Neural cell (in vitro differentiated cells): ENCODE data around the gene FBXO8. TPM values are rescaled to one million over a fixed set of nuclear protein-coding genes. Genes with fewer than 3 reads are reported as not detected.

Experiments used
- H2AFZ ChIP-seq: fragments of 200-600, 300-800 bp; sonication (generic), shearing (Covaris generic); 2 replicates; pipeline ENCODE4 v1.6.0; 2014; ENCODE audit warnings: low read depth, mild to moderate bottlenecking, antibody characterized with exemption, low read length, moderate library complexity
- H3F3A ChIP-seq: fragments of 200-600 bp; shearing (Covaris generic); 2 replicates; pipeline ENCODE4 v1.6.1; 2016; ENCODE audit warnings: mild to moderate bottlenecking, moderate library complexity, mixed read lengths, antibody characterized with exemption, low read length; ENCODE audit not compliant: insufficient read depth, poor library complexity, severe bottlenecking
- H3K27ac ChIP-seq: fragments of 200-600, 300-800 bp; sonication (generic), shearing (Covaris generic); 2 replicates; pipeline ENCODE4 v1.5.1; 2014; ENCODE audit warnings: mild to moderate bottlenecking, low read length, moderate library complexity
- H3K27me3 ChIP-seq: fragments of 300-800, 200-600 bp; sonication (generic), shearing (Covaris generic); 2 replicates; pipeline ENCODE4 v1.6.0; 2014; ENCODE audit warnings: mild to moderate bottlenecking, low read depth, low read length, moderate library complexity; ENCODE audit not compliant: insufficient read depth
- H3K36me3 ChIP-seq: fragments of 300-800, 200-600 bp; sonication (generic), shearing (Covaris generic); 2 replicates; pipeline ENCODE4 v1.5.1; 2014; ENCODE audit warnings: mild to moderate bottlenecking, antibody characterized with exemption, low read length, moderate library complexity; ENCODE audit not compliant: insufficient read depth
- H3K4me2 ChIP-seq: fragments of 300-800, 200-600 bp; sonication (generic), shearing (Covaris generic); 2 replicates; pipeline ENCODE4 v1.6.0; 2014; ENCODE audit warnings: mild to moderate bottlenecking, low read length
- H3K4me3 ChIP-seq: fragments of 300-800, 200-600 bp; sonication (generic), shearing (Covaris generic); 2 replicates; pipeline ENCODE4 v1.5.1; 2014; ENCODE audit warnings: mild to moderate bottlenecking, low read length, moderate library complexity
- H3K79me2 ChIP-seq: fragments of 200-600 bp; shearing (Covaris generic); replicated peaks from 2 replicates; pipeline ENCODE4 v1.6.0; 2014; ENCODE audit warnings: mild to moderate bottlenecking, low read length, moderate library complexity; ENCODE audit not compliant: insufficient read depth
- H3K9ac ChIP-seq: fragments of 300-800, 200-600 bp; sonication (generic), shearing (Covaris generic); 2 replicates; pipeline ENCODE4 v1.6.1; 2016; ENCODE audit warnings: mild to moderate bottlenecking, low read length, mixed read lengths
- H3K9me2 ChIP-seq: fragments of 200-600 bp; shearing (Covaris generic); 2 replicates; pipeline ENCODE4 v1.6.1; 2016; ENCODE audit warnings: mild to moderate bottlenecking, low read length, mixed read lengths; ENCODE audit not compliant: insufficient read depth
- H3K9me3 ChIP-seq: fragments of 200-600, 300-800 bp; sonication (generic), shearing (Covaris generic); 2 replicates; pipeline ENCODE4 v1.6.1; 2016; ENCODE audit warnings: mild to moderate bottlenecking, mixed run types, low read length, moderate library complexity, mixed read lengths
- H4K20me1 ChIP-seq: fragments of 200-600 bp; shearing (Covaris generic); 2 replicates; pipeline ENCODE4 v1.6.1; 2016; ENCODE audit warnings: mild to moderate bottlenecking, mixed run types; ENCODE audit not compliant: insufficient read depth
- EP300 ChIP-seq: fragments of 450-650 bp; conservative IDR thresholded peaks from 2 replicates; pipeline ENCODE4 v1.6.1; 2014; ENCODE audit warnings: antibody characterized with exemption, mild to moderate bottlenecking, moderate library complexity; ENCODE audit not compliant: poor library complexity, severe bottlenecking
- EZH2 ChIP-seq: fragments of 200-600, 300-800 bp; shearing (Covaris generic), sonication (generic); IDR thresholded peaks from 2 replicates; pipeline ENCODE4 v1.6.1; 2014; ENCODE audit warnings: antibody characterized with exemption, low read length, borderline replicate concordance, mild to moderate bottlenecking; ENCODE audit not compliant: insufficient read depth, poor library complexity, severe bottlenecking
- MXI1 ChIP-seq: fragments of 450-650 bp; conservative IDR thresholded peaks from 2 replicates; pipeline ENCODE4 v1.6.1; 2014; ENCODE audit warnings: antibody characterized with exemption, mild to moderate bottlenecking; ENCODE audit not compliant: poor library complexity, severe bottlenecking
- POLR2AphosphoS5 ChIP-seq: IDR thresholded peaks from 2 replicates; pipeline ENCODE4 v1.6.1; 2012
- RAD21 ChIP-seq: fragments of 450-650 bp; conservative IDR thresholded peaks from 2 replicates; pipeline ENCODE4 v1.6.1; 2014; ENCODE audit warnings: antibody characterized with exemption, mild to moderate bottlenecking, moderate library complexity
- SMC3 ChIP-seq: fragments of 450-650 bp; conservative IDR thresholded peaks from 2 replicates; pipeline ENCODE4 v1.6.1; 2014; ENCODE audit warnings: antibody characterized with exemption, mild to moderate bottlenecking, moderate library complexity; ENCODE audit not compliant: poor library complexity
- TAF1 ChIP-seq: IDR thresholded peaks from 2 replicates; pipeline ENCODE4 v1.6.1; 2012; ENCODE audit warnings: low read depth
- polyA plus RNA-seq: library from polyadenylated mRNA; depleted of rRNA; stranded (reverse); fragments of >200 nt; gene quantifications from 2 replicates; pipeline ENCODE4 v1.2.3, GENCODE V29; 2014
- TF ChIP-seq, protein P1 (sequence below): fragments of 450-650 bp; IDR thresholded peaks from 2 replicates; pipeline ENCODE4 v1.5.1; 2014; ENCODE audit warnings: antibody characterized with exemption, mild to moderate bottlenecking, moderate library complexity; ENCODE audit not compliant: poor library complexity, severe bottlenecking
- TF ChIP-seq, protein P2 (sequence below): IDR thresholded peaks from 2 replicates; pipeline ENCODE4 v1.6.1; 2012; ENCODE audit warnings: borderline replicate concordance

FBXO8 gene
- polyA plus RNA-seq, 1 donor from 2014 or later: 29.3 TPM

DNA sequence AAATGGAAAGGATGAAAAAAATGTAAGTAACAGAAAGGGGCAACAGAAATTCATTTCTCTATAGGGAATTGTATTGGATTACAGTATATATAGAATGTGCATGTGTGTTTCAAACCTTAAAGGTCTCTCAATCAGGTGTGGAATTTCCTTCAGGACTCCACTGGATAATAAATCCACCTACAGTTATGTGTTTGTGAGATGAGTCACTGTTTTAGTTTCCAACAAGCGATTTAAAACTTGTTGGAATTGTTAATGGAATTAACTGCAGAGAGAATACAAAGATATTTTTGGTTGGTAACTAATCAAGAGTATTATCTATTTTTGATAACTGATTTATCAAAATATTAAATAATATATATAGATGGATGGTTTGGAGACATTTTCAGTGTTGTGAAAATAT, 33.1 kb upstream of the FBXO8 start:
- H3K4me2 ChIP-seq: no peak overlapping the region
- no peak overlapping the region for H2AFZ ChIP-seq
- H3K9ac ChIP-seq: no peak overlapping the region
- no peak overlapping the region for H3K27ac ChIP-seq
- no peaks in the 10 kb centered on the region for H4K20me1 ChIP-seq
- no peaks in the 10 kb centered on the region for H3K36me3 ChIP-seq
- H3K27me3 ChIP-seq: no peaks in the 10 kb centered on the region
- no peaks in the 10 kb centered on the region for H3K9me3 ChIP-seq
- TF ChIP-seq EZH2: no peak
- TF ChIP-seq, protein P1, sequence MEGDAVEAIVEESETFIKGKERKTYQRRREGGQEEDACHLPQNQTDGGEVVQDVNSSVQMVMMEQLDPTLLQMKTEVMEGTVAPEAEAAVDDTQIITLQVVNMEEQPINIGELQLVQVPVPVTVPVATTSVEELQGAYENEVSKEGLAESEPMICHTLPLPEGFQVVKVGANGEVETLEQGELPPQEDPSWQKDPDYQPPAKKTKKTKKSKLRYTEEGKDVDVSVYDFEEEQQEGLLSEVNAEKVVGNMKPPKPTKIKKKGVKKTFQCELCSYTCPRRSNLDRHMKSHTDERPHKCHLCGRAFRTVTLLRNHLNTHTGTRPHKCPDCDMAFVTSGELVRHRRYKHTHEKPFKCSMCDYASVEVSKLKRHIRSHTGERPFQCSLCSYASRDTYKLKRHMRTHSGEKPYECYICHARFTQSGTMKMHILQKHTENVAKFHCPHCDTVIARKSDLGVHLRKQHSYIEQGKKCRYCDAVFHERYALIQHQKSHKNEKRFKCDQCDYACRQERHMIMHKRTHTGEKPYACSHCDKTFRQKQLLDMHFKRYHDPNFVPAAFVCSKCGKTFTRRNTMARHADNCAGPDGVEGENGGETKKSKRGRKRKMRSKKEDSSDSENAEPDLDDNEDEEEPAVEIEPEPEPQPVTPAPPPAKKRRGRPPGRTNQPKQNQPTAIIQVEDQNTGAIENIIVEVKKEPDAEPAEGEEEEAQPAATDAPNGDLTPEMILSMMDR: no peak
- no peak for TF ChIP-seq POLR2AphosphoS5
- TF ChIP-seq, protein P2, sequence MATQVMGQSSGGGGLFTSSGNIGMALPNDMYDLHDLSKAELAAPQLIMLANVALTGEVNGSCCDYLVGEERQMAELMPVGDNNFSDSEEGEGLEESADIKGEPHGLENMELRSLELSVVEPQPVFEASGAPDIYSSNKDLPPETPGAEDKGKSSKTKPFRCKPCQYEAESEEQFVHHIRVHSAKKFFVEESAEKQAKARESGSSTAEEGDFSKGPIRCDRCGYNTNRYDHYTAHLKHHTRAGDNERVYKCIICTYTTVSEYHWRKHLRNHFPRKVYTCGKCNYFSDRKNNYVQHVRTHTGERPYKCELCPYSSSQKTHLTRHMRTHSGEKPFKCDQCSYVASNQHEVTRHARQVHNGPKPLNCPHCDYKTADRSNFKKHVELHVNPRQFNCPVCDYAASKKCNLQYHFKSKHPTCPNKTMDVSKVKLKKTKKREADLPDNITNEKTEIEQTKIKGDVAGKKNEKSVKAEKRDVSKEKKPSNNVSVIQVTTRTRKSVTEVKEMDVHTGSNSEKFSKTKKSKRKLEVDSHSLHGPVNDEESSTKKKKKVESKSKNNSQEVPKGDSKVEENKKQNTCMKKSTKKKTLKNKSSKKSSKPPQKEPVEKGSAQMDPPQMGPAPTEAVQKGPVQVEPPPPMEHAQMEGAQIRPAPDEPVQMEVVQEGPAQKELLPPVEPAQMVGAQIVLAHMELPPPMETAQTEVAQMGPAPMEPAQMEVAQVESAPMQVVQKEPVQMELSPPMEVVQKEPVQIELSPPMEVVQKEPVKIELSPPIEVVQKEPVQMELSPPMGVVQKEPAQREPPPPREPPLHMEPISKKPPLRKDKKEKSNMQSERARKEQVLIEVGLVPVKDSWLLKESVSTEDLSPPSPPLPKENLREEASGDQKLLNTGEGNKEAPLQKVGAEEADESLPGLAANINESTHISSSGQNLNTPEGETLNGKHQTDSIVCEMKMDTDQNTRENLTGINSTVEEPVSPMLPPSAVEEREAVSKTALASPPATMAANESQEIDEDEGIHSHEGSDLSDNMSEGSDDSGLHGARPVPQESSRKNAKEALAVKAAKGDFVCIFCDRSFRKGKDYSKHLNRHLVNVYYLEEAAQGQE: no peak
- no peak for TF ChIP-seq MXI1
- no peak for TF ChIP-seq EP300
- no peak for TF ChIP-seq TAF1
- TF ChIP-seq RAD21: no peak
- TF ChIP-seq SMC3: no peak
- H3K9me2 ChIP-seq: no peaks in the 10 kb centered on the region
- H3F3A ChIP-seq: no peaks in the 10 kb centered on the region
- H3K79me2 ChIP-seq: no peaks in the 10 kb centered on the region
- H3K4me3 ChIP-seq: no peak overlapping the region

DNA sequence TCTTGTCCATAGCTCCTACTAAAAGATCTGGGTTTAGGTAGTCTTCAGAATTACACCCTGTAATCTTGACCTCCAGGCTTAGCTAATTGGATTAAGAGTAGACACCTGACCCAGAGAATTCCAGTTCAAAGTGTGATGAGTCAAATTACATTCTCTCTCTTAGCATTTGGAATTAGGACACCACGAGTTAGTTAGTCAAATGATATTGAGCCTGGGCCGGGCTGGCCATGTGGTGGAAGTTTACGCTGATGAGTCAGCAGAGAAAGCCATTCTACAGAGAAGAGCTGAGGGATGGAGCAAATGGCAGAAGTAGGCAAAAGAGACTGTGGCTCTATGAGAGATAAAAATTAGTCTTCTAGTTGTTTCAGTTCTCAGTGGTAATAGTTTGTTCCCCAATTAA, 31.3 kb upstream of the FBXO8 start:
- Histone ChIP-seq H3F3A (no peaks in the 10 kb centered on the region), H2AFZ (no peak overlapping the region), H3K27me3 (no peaks in the 10 kb centered on the region), H3K36me3 (no peaks in the 10 kb centered on the region), H3K79me2 (no peaks in the 10 kb centered on the region), H3K9ac (no peak overlapping the region), H3K4me3 (no peak overlapping the region), H3K27ac (no peak overlapping the region), H3K4me2 (no peak overlapping the region), H3K9me3 (no peaks in the 10 kb centered on the region), H4K20me1 (no peaks in the 10 kb centered on the region), H3K9me2 (no peaks in the 10 kb centered on the region)
- TF ChIP-seq, protein P1: no peak
- TF ChIP-seq EZH2 (no peak), POLR2AphosphoS5 (no peak), SMC3 (no peak), TAF1 (no peak), RAD21 (no peak), EP300 (no peak), MXI1 (no peak)
- TF ChIP-seq, protein P2: no peak
